HEK293T (cell line): ENCODE measurements around the gene HSPB6.
A peak's percentile ranks its signal among the peaks of the same experiment; 100 is the strongest.

Source experiments
- CTCF ChIA-PET: fragments of 350-600 bp; formaldehyde crosslinking; extraction: SDS; loops from one replicate; lab custom pipeline; 2021; ENCODE audit warnings: antibody characterized with exemption, inconsistent platforms; lab: Yijun Ruan, JAX
- POLR2A ChIA-PET: fragments of 350-600 bp; formaldehyde crosslinking; extraction: SDS; loops from one replicate; lab custom pipeline; 2020; ENCODE audit warnings: antibody characterized with exemption, inconsistent platforms; lab: Yijun Ruan, JAX
- DNase-seq: peaks from one replicate; pipeline ENCODE4 v3.0.0; 2012; ENCODE audit warnings: mixed read lengths; ENCODE audit errors: extremely low spot score
- ARNT ChIP-seq: fragments of 450-650 bp; IDR thresholded peaks from 2 replicates; pipeline ENCODE4 v1.6.1; 2017; ENCODE audit warnings: mild to moderate bottlenecking
- BHLHE40 ChIP-seq: fragments of 450-650 bp; IDR thresholded peaks from 2 replicates; pipeline ENCODE4 v1.6.1; 2016; ENCODE audit warnings: mild to moderate bottlenecking, moderate library complexity, borderline replicate concordance
- CTBP1 ChIP-seq: fragments of 450-650 bp; IDR thresholded peaks from 2 replicates; pipeline ENCODE4 v1.6.1; 2016; ENCODE audit warnings: borderline replicate concordance
- ELF4 ChIP-seq: fragments of 450-650 bp; IDR thresholded peaks from 2 replicates; pipeline ENCODE4 v1.6.1; 2017; ENCODE audit warnings: antibody characterized with exemption
- FOXA1 ChIP-seq: fragments of 450-650 bp; IDR thresholded peaks from 2 replicates; pipeline ENCODE4 v1.6.1; 2016; ENCODE audit warnings: mild to moderate bottlenecking
- FOXK2 ChIP-seq: fragments of 450-650 bp; IDR thresholded peaks from 2 replicates; pipeline ENCODE4 v1.6.1; 2016; ENCODE audit warnings: mild to moderate bottlenecking
- FOXM1 ChIP-seq: fragments of 450-650 bp; IDR thresholded peaks from 2 replicates; pipeline ENCODE4 v1.6.1; 2017; ENCODE audit warnings: mild to moderate bottlenecking, borderline replicate concordance
- HDGF ChIP-seq: fragments of 450-650 bp; IDR thresholded peaks from 2 replicates; pipeline ENCODE4 v1.6.1; 2017; ENCODE audit warnings: antibody characterized with exemption, borderline replicate concordance
- L3MBTL2 ChIP-seq: fragments of 450-650 bp; conservative IDR thresholded peaks from 2 replicates; pipeline ENCODE4 v1.6.1; 2016; ENCODE audit warnings: mild to moderate bottlenecking
- LEF1 ChIP-seq: fragments of 450-650 bp; IDR thresholded peaks from 2 replicates; pipeline ENCODE4 v1.6.1; 2017; ENCODE audit warnings: mild to moderate bottlenecking, borderline replicate concordance
- NFRKB ChIP-seq: fragments of 450-650 bp; IDR thresholded peaks from 2 replicates; pipeline ENCODE4 v1.6.1; 2016; ENCODE audit warnings: mild to moderate bottlenecking, moderate library complexity
- SP1 ChIP-seq: fragments of 450-650 bp; IDR thresholded peaks from 2 replicates; pipeline ENCODE4 v1.6.1; 2017
- SUZ12 ChIP-seq: fragments of 450-650 bp; IDR thresholded peaks from 2 replicates; pipeline ENCODE4 v1.6.1; 2016; ENCODE audit warnings: mild to moderate bottlenecking
- TARDBP ChIP-seq: fragments of 450-650 bp; IDR thresholded peaks from 2 replicates; pipeline ENCODE4 v1.6.1; 2016
- ZNF384 ChIP-seq: fragments of 450-650 bp; IDR thresholded peaks from 2 replicates; pipeline ENCODE4 v1.6.1; 2016
- TF ChIP-seq, protein P1 (sequence below): fragments of 450-650 bp; IDR thresholded peaks from 2 replicates; pipeline ENCODE4 v1.6.1; 2016

Gene HSPB6

DNA sequence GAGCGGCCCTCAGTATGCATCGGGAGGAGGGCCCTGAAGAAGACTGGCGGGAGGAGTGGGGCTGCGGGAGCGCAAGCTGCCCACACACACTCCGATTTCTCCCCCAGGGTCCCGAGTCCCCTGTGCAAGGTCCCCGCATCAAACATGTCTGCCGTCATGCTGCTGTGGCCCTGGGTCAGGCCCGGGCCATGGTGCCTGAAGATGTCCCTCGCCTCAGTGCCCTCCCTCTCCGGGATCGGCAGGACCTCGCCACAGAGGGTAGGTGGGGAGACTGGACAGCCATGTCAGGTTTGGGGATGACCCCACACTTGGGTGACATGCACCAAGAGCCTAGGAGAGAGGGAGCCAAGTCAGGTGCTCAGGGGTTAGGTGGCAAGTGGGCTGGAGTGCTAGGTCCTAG lies 34.4 kb downstream of the HSPB6 start:
- TF ChIP-seq SUZ12 (no peak), SP1 (no peak), ZNF384 (no peak), FOXM1 (no peak), ELF4 (no peak), CTBP1 (no peak), FOXA1 (no peak), LEF1 (no peak)
- TF ChIP-seq, protein P1, sequence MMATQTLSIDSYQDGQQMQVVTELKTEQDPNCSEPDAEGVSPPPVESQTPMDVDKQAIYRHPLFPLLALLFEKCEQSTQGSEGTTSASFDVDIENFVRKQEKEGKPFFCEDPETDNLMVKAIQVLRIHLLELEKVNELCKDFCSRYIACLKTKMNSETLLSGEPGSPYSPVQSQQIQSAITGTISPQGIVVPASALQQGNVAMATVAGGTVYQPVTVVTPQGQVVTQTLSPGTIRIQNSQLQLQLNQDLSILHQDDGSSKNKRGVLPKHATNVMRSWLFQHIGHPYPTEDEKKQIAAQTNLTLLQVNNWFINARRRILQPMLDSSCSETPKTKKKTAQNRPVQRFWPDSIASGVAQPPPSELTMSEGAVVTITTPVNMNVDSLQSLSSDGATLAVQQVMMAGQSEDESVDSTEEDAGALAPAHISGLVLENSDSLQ = no peak
- POLR2A ChIA-PET = interaction anchor here (1.2 to 2.5 kb wide), 2 partner anchors 18 to 26 kb away, joined by 3 to 10 read pairs; partner anchors contain the start of gene LIN37
- CTCF ChIA-PET = no interaction called here
- DNase-seq = no peak

DNA sequence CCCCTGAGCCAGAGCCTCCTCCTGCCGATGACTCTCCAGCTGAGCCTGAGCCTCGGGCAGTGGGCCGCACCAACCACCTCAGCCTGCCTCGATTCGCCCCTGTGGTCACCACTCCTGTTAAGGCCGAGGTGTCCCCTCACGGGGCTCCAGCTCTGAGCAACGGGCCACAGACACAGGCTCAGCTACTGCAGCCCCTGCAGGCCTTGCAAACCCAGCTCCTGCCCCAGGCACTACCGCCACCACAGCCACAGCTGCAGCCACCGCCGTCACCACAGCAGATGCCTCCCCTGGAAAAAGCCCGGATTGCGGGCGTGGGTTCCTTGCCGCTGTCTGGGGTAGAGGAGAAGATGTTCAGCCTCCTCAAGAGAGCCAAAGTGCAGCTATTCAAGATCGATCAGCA lies 35.5 kb downstream of the HSPB6 start:
- ChIA-PET CTCF (no interaction called here), POLR2A (interaction anchor here (0.6 to 2.5 kb wide), 3 partner anchors 19 to 29 kb away, joined by 3 to 10 read pairs (median 3); partner anchors contain the start of gene LIN37)
- no peak for DNase-seq
- TF ChIP-seq NFRKB (no peak), FOXM1 (no peak), ZNF384 (no peak), BHLHE40 (no peak)

DNA sequence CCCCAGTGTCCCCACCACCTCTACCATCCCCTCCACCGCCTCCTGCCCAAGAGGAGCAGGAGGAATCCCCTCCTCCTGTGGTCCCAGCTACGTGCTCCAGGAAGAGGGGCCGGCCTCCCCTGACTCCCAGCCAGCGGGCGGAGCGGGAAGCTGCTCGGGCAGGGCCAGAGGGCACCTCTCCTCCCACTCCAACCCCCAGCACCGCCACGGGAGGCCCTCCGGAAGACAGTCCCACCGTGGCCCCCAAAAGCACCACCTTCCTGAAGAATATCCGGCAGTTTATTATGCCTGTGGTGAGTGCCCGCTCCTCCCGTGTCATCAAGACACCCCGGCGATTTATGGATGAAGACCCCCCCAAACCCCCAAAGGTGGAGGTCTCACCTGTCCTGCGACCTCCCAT lies 36.2 kb downstream of the HSPB6 start:
- DNase-seq = no peak
- TF ChIP-seq L3MBTL2 (no peak), TARDBP (no peak), SUZ12 (no peak), HDGF (no peak), FOXK2 (no peak), FOXM1 (no peak), CTBP1 (no peak)
- ChIA-PET CTCF (no interaction called here), POLR2A (interaction anchor here (0.6 to 2.5 kb wide), 2 partner anchors 20 to 28 kb away, joined by 3 to 10 read pairs; no protein-coding TSS in a partner anchor)

DNA sequence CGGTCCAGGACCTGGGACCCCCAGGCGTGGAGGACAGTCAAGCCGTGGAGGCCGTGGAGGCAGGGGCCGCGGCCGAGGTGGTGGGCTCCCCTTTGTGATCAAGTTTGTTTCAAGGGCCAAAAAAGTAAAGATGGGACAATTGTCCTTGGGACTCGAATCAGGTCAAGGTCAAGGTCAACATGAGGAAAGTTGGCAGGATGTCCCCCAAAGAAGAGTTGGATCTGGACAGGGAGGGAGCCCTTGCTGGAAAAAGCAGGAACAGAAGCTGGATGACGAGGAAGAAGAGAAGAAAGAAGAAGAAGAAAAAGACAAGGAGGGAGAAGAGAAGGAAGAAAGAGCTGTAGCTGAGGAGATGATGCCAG lies 36.7 kb downstream of the HSPB6 start:
- CTCF ChIA-PET = no interaction called here
- no peak for TF ChIP-seq ZNF384
- no peak for TF ChIP-seq CTBP1
- TF ChIP-seq HDGF = no peak
- TF ChIP-seq ARNT = no peak
- POLR2A ChIA-PET = interaction anchor here (2.2 to 2.5 kb wide), 2 partner anchors 20 to 25 kb away, joined by 10 read pairs; partner anchors contain the start of genes PSENEN and U2AF1L4
- no peak for DNase-seq

DNA sequence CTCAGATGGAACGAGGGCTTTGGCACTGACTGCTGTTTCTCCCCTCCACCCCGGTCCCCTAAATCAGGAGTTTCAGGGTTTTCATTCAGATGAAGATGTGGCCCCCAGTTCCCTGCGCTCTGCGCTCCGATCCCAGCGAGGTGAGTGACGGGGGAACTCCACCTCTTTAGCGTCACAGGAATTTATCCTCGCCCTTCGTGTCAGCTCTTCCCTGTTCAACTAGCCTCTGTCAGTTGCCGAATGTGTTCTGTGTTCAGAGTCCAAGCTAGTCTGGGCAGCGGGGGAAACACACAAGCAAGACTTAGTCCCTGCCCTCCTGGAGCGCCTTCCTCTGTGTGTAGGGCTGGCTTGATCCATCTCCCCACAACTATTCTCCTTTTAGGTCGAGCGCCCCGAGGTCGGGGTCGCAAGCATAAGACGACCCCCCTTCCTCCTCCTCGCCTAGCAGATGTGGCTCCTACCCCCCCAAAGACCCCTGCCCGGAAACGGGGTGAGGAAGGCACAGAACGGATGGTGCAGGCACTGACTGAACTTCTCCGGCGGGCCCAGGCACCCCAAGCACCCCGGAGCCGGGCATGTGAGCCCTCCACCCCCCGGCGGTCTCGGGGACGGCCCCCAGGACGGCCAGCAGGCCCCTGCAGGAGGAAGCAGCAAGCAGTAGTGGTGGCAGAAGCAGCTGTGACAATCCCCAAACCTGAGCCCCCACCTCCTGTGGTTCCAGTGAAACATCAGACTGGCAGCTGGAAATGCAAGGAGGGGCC lies 37.2 kb downstream of the HSPB6 start:
- POLR2A ChIA-PET = interaction anchor here (1.0 to 2.2 kb wide), 4 partner anchors 21 to 75 kb away, joined by 3 to 10 read pairs (median 8); partner anchors contain the start of genes LIN37, PSENEN and U2AF1L4
- TF ChIP-seq LEF1 = no peak
- TF ChIP-seq ELF4 = no peak
- TF ChIP-seq TARDBP = no peak
- no peak for DNase-seq
- CTCF ChIA-PET = no interaction called here

DNA sequence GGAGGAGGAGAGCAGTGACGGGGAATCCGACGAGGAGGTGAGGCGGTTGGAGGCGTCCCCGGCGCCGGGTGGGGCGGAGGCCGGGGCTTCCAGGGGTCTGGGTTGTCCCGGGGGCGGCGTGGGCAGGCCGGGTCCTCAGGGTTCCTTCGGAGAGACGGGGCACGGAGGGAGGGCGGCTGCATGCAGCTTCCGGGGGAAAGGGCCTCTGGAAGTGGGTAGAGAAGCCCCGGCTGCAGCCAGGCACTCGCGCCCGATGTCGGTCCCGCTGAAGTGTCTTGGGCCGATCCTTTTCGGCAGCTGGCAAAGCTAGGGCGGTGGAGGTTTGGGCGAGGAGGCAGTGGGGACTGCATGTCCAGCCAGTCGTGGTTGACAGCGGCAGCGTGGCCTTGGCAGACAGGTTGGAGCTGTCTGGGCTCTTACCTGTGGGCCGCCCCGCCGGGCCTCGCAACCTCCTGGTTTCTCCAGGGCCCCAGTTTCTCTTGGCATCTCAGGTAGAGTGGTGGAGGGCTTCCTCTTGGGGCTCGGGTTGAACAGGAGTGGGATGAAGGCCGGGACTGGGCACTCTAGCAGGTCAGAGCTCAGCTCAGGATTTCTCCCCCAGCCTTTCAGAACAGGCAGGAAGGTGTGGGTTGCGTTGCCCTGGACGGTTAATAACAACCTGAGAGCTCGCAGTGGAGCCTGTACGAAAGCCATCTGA lies 38.3 kb downstream of the HSPB6 start:
- peak; percentile 30 for DNase-seq
- POLR2A ChIA-PET = interaction anchor here (1.0 to 2.2 kb wide), 4 partner anchors 22 to 73 kb away, joined by 3 to 10 read pairs (median 8); partner anchors contain the start of genes LIN37, PSENEN and U2AF1L4
- no peak for TF ChIP-seq L3MBTL2
- no peak for TF ChIP-seq LEF1
- TF ChIP-seq ARNT = no peak
- no peak for TF ChIP-seq FOXM1
- TF ChIP-seq ELF4 = no peak
- no peak for TF ChIP-seq FOXA1
- TF ChIP-seq HDGF = no peak
- no peak for TF ChIP-seq ZNF384
- no peak for TF ChIP-seq BHLHE40
- no peak for TF ChIP-seq SUZ12
- TF ChIP-seq FOXK2 = no peak
- no peak for TF ChIP-seq SP1
- TF ChIP-seq CTBP1 = no peak
- no peak for TF ChIP-seq NFRKB
- TF ChIP-seq, protein P1 = no peak
- TF ChIP-seq TARDBP = no peak
- CTCF ChIA-PET = no interaction called here
